ENCODE results near the gene BMPER. TPM values are rescaled to one million over a fixed set of nuclear protein-coding genes. Genes with fewer than 3 reads are reported as not detected.

The BMPER gene
- total and polyA plus RNA-seq, 12 donors, result 0.29 to 1.9 (median 0.85) TPM; not detected in 2

GRCh38 chr7:34011017-34011695, 105.8 kb downstream of the BMPER start:
- 60 to 69% (median 65%) methylated on average over 3 of the region's 3 CpGs for WGBS, 4 donors
- Histone ChIP-seq H3K36me3 (replicated peaks in 1 of 2) (no peaks in the 10 kb centered on the region), H3K4me1 (replicated peaks in 1 of 2) (peaks cover 0 to 3% of the 10 kb centered on the region in 2 donors), H3K27me3 (no peaks in the 10 kb centered on the region), H3K4me3 (no peak overlapping the region), H3K9me3 (replicated peaks in 1 of 3) (no peaks in the 10 kb centered on the region), H3K27ac (no peak overlapping the region)
- no peak for DNase-seq
- intact Hi-C loops (cut with DNase I), result no loop called here
- no peak for TF ChIP-seq POLR2A (IDR thresholded peaks at IDR 0.05)
- TF ChIP-seq CTCF (IDR thresholded peaks at IDR 0.05), result no peak

DNA sequence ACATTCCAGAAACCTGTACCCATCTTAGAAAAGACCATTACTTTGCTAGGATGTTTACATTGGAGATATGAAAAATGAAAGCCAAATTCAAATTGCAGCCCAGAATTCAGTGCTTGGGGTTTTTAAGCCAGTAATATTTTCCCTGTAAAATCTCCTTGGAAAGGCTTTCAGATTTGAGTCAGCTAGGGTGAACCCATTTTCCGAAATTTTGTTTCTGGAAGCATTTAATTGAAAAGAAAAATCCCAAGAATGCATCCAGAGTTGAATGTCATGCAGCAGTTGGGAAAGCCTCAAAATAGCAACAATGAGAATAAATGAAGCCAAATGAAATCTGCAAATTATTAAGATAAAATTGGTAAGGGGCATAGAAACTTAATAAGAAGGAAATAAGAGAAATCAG, 106.4 kb downstream of the BMPER start:
- Histone ChIP-seq H3K36me3 (replicated peaks in 1 of 2) (no peaks in the 10 kb centered on the region), H3K27me3 (no peaks in the 10 kb centered on the region), H3K4me1 (replicated peaks in 1 of 2) (peaks cover 0 to 3% of the 10 kb centered on the region in 2 donors), H3K4me3 (no peak overlapping the region), H3K9me3 (replicated peaks in 1 of 3) (no peaks in the 10 kb centered on the region), H3K27ac (no peak overlapping the region)
- TF ChIP-seq CTCF (IDR thresholded peaks at IDR 0.05) (no peak), POLR2A (IDR thresholded peaks at IDR 0.05) (no peak)
- no peak for DNase-seq
- 55 to 63% (median 58%) methylated on average over 1 of the region's 1 CpG for WGBS, 4 donors
- intact Hi-C loops (cut with DNase I), result no loop called here

DNA sequence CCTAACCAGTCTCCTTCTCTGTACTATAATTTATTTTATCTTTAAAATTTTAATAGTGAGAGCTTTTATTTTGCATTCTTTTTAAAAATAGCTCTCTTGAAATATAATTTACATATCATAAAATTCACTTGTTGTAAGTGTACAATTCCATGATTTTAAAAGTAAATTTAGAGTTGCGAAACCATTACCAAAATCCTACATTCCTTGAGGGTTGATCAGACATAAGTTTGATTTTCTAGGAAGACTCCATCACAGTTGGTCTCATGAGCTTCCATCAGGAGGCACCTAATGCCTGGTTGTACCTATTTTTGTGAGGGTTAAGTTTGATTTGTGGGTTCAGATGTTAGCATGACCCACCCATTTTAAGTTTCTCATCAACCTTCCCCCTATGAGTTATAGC, 108.1 kb downstream of the BMPER start:
- Histone ChIP-seq H3K4me1 (replicated peaks in 1 of 2) (peaks cover 0 to 3% of the 10 kb centered on the region in 2 donors), H3K27ac (no peak overlapping the region), H3K27me3 (no peaks in the 10 kb centered on the region), H3K9me3 (replicated peaks in 1 of 3) (no peaks in the 10 kb centered on the region), H3K4me3 (no peak overlapping the region), H3K36me3 (replicated peaks in 1 of 2) (no peaks in the 10 kb centered on the region)
- no peak for DNase-seq
- intact Hi-C loops (cut with DNase I), result no loop called here
- 94 to 100% (median 98%) methylated on average over 1 of the region's 1 CpG for WGBS, 4 donors
- no peak for TF ChIP-seq CTCF (IDR thresholded peaks at IDR 0.05)

DNA sequence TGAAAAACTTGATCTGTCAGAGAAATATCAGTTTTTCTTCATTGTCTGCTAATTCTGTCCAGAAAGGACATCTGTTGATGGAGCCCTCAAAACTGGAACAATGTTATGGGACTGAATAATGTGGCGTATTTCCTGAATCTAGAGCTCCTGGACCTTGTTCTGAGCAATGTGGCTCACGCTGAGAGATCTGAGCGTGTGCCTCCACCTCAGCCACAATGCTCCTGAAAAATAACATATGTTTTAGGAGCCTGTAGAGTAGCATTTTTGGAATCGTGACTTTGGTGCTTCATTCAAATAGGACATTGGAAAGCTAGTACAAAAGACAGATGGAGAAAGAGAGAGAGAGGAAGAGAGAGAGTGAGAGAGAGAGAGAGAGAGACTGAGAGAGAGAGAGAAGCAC, 110.3 kb downstream of the BMPER start:
- Histone ChIP-seq H3K9me3 (replicated peaks in 1 of 3) (no peaks in the 10 kb centered on the region), H3K27ac (no peak overlapping the region), H3K4me3 (no peak overlapping the region), H3K4me1 (replicated peaks in 1 of 2) (peaks cover 0 to 3% of the 10 kb centered on the region in 2 donors), H3K27me3 (no peaks in the 10 kb centered on the region), H3K36me3 (replicated peaks in 1 of 2) (no peaks in the 10 kb centered on the region)
- intact Hi-C loops (cut with DNase I), result no loop called here
- no peak for DNase-seq
- 77 to 83% (median 79%) methylated on average over 4 of the region's 4 CpGs for WGBS, 4 donors
- no peak for TF ChIP-seq POLR2A (IDR thresholded peaks at IDR 0.05)
- TF ChIP-seq CTCF (IDR thresholded peaks at IDR 0.05), result no peak

Data from adrenal gland (tissue), 12 donors.